ENCODE data around the gene ZFP28.

Gene ZFP28

DNA sequence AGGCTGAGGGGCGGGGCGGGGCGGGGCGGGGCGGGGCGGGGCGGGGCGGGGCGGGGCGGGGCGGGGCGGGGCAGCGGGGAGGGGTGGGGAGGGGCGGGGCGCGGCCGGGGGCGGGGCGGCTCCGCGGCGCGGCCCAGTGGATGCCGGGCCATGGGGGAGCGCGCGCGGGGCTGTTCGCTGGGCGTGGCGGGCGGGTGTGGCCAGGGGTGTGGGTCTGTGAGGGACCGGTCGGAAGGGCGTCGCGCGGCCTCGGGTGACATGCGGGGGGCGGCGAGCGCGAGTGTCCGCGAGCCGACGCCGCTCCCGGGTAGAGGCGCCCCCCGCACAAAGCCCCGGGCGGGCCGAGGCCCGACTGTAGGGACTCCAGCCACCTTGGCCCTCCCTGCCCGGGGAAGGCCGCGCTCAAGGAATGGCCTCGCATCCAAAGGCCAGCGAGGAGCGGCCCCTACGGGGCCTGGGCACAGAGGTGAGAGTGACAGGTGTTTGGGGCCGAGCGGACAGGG lies at the start of gene ZFP28:
Gene ZFP28 (plus strand): TSS at position 188 of the 503 bp plus-strand sequence. CDS start 71 bp downstream, at position 259.
- peak; percentile 91 for DNase-seq

DNA sequence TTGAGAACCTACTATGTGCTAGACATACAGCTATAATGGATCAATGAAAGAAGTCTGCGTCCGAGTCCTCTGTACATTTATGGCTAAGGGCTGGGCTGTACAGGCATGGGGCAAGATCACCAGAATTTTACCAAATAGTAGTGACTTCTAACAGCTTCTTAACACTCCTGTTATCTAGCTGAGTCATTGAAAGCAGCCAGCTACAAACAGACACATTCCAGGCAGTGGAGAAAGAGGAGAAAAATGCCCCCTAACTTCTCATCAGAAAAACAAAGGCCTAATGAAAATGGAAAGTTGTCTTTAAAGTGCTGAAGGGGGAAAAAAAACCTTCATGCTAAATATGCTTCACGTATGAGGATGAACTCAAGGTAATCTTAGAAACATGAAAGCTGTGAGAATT lies 47.3 kb upstream of the ZFP28 start:
- DNase-seq = no peak

DNA sequence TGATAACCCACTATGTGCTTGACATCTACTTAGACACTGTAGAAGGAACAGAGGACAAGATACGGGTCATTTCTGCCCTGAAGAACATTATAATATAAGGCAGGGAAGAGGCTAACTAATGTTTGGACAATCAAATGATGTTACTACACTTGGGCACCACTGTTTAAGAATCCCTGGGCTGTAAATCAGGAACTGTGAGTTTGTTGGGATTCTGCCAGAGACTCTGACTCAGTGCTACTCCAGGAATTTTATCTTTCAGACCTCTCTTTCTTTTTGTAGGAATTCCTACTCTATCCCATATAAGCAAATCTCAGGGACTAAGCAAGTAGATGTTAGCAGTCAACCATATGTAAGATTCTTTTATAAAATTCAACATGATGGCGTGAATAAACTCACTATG lies 34.2 kb upstream of the ZFP28 start:
- no peak for DNase-seq

DNA sequence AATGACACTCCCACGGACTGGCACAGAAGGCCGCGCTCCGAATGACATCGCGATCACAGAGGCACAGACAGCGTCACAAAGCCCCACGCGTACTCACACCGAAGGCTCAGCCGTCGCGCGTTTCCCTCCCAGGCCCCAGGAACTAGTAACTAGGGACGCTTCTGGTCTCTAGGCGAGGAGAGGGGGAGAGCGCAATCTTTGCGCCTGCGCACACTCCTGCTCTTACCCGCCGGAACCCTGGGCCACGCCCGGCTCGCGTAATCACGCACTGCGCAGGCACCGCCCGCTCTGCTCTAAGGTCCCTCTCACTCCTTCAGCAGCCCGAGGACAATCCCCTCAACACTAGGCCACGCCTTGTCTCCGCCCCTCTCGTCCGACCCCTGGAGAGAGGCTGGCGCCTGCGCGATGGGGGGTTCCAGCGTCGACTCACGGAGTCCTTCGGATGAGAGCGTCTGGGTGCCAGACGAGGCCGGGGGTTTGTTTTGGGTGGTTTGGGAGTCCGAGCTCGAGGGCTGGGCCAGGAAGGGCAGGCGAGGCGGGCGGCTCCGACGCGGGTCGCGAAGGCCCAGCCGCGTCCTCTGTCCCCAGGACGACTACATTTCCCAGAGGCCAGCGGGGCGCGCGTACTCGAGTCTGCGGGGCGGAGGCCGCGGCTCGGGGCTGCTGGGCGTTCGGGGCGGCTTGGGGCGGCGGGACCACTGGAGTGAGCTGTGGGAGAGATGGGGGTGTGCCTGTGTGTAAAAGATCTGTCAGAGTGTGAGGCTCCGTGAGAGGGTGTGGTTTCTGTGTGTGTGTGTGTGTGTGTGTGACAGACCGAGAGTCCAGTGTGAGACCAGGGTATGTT lies 31.1 kb upstream of the ZFP28 start, which contains the start of gene ZNF471:
Gene ZNF471 (plus strand): TSS at position 410 of the 844 bp plus-strand sequence. CDS start 3,717 bp downstream, outside the sequence.
- peak; percentile 89 for DNase-seq

DNA sequence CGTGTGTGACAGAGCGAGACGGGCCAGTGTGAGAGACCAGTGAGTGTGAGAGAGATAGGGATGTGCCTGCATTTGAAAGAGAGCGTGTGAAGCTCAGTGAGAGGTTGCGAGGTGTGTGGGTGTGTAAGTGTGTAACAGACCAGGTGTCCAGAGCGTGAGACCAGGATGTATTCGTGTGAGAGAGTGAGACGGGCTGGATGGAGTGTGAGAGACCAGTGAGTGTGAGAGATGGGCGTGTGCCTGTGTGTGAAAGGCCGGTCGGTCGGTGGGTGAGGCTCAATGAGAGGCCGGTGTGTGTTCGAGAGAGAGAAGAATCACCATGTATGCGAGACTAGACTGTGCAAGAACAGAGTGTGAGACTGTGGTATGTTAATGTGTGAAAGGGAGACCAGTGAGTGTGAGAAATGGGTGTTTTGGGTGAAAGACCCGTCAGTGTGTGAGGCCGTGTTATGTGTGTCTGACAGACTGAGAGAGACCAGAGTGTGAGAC lies 30.4 kb upstream of the ZFP28 start:
- no peak for DNase-seq

DNA sequence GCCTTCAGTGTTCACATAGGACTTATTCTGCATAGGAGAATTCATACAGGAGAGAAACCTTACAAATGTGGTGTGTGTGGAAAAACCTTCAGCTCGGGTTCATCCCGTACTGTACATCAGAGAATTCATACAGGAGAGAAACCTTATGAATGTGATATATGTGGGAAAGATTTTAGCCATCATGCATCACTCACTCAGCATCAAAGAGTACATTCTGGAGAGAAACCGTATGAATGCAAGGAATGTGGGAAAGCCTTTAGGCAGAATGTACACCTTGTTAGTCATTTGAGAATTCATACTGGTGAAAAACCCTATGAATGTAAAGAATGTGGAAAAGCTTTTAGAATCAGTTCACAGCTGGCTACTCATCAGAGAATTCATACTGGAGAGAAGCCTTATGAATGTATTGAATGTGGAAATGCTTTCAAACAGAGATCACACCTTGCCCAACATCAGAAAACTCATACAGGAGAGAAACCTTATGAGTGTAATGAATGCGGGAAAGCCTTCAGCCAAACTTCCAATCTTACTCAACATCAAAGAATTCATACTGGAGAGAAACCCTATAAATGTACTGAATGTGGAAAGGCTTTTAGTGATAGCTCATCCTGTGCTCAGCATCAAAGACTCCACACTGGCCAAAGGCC lies 13.4 kb upstream of the ZFP28 start:
- no peak for DNase-seq

DNA sequence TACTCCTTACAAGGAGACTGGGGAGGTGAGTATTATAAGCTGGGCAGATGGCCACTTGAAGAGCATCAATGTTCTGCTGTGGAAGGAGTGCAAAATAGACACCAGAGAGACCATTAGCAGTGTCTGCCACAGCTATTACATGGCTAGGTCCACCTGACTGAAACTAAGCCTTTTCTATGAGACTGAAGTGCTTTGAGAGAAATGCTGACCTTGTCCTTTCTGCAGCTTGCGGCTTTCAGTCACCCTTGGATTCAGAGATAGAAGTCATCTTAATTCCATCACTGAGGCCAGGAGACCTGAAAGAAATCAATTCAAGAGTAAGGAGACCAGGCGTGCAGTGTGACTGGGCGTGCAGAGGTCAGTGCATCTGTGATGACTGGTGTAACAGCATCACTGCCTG lies 1.3 kb upstream of the ZFP28 start:
- no peak for DNase-seq

DNA sequence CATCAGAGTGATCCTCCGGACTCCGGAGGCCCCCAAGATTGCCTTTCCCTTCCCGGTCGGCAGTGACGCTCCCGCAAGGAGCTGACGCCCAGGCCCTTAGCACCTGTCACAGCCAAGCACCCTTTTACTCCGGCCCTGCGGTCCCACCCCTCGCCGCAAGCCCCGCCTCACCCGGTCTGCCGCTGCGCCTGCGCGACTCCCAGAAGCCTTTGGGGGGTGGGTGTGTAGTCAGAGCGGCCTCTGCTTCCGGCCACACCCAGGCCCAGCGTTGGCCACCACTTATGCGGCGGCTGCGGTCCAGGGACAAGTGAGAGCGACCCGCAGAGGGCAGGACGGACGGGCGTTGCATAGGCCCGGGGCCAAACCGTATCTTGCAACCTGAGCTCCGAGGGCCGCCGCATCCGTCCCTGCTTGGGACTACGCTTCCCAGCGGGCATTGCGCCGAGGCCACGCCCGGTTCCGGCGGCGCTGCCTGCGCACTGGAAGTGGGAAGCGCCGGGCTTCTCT lies 441 bp upstream of the ZFP28 start:
- peak; percentile 97 for DNase-seq

DNA sequence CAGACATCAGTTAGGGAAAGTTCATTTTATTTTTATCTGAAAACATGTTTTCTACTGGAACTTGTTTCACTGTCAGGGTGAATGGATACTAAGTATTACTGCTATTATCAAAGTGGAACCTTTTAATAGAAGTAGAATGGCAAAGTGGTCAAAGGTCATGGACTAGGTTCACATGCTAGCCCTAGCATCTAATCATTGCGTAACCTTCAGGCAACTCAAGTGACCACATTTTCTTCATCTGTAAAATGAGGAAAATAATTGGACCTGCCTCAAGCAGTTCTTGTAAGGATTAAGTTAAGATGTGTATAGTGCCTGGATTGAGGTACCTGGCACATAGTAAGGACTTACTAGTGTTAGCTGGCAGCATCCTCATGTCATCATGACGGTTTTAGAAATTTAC lies 5.0 kb downstream of the ZFP28 start:
- DNase-seq = no peak

DNA sequence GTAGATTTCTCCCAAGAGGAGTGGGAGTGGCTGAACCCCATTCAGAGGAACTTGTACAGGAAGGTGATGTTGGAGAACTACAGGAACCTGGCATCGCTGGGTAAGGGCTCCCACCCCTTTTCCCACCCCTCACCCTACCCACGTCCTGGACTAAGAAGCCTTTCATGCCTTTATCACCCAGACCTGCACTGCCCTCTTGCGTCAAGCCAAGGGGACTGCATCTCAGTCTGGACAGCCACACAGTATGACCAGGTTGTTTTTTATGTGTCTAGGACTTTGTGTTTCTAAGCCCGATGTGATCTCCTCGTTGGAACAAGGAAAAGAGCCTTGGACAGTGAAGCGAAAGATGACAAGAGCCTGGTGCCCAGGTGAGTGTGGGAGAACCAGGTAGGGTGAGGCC lies 8.8 kb downstream of the ZFP28 start:
- DNase-seq = no peak

DNA sequence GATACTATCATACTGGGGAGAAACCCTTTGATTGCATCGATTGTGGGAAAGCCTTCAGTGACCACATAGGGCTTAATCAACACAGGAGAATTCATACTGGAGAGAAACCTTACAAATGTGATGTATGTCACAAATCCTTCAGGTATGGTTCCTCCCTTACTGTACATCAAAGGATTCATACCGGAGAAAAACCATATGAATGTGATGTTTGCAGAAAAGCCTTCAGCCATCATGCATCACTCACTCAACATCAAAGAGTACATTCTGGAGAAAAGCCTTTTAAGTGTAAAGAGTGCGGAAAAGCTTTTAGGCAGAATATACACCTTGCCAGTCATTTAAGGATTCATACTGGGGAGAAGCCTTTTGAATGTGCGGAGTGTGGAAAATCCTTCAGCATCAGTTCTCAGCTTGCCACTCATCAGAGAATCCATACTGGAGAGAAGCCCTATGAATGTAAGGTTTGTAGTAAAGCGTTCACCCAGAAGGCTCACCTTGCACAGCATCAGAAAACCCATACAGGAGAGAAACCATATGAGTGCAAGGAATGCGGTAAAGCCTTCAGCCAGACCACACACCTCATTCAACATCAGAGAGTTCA lies 15.6 kb downstream of the ZFP28 start:
- no peak for DNase-seq

DNA sequence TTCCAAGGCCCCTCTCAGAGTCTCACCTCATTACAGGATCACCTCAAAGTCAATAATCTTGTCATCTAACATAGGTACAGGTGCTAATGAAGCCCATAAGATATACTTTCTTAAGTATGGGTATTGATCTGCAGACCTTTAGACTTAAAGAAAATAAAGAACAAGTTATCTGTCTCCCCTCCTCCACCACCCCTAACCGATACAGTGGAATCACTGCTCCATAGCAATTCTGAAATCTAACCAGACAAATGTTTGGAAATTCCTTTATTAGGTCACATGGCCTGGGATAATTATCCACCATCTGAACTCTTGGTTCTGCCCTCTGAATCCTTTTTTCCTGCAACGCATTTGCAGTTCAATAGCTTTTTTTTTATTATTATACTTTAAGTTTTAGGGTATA lies 24.0 kb downstream of the ZFP28 start:
- DNase-seq = no peak

DNA sequence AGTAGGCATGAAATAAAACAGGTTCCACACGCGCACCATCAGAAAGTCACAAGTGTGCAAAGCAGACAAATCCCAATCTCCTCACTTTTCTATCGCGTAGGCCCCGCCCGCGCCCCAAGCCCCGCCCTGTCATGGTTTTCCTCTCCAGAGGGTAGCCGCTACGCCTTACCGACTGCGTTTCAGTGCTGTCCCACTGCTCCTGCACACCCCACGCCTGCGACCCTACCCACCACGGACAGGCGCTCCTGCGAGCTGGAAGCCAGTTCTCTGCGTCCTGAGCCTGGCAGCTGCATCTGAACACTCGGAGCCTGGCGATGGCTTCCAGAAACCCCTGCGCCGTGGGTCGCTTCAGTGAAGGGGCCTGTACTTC lies 28.1 kb downstream of the ZFP28 start:
- DNase-seq = peak; percentile 74

DNA sequence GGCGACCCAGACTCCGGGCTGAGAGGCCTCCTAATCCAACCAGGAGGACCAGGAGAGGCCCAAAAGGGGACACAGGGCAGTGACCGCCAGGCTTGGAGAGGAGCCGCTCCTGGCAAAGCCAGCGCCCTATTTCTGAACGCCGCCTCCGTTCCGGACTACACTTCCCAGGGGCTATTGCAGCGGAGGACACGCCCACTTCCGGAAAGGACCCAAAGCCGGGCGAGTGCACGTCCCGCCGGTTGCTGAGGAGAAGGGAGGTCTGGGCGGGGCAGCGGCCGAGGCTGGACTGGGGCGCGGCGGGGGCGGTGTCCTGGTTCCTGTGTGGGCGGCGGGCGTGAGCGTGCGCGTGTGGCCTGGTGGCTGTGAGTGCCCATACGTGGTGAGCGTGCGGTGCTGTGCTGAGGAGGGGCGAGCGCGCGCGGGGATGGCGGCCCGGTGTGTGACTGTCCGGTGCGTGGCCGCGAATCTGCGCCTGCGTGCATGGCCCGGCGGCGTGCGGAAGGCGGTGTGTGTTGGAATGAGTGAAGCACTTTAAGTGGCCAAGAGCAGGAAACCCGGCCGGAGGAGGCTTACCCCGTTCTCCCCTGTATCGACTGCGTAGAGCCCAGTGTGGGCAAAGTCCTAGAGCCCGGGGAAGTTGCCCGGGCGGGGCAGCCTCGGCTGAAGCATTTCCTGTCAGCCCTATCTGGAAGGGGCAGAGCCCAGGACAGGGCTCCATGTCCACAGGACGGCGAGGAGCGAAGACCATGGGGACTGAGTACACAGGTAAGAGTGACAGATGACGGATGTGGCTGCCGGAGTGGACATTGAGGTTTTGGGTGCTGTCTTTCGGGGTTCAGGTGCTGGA lies 28.7 kb downstream of the ZFP28 start, which contains the start of gene ZNF470:
Gene ZNF470 (plus strand): TSS at position 195 of the 847 bp plus-strand sequence. CDS start 2,844 bp downstream, outside the sequence.
- DNase-seq = peak; percentile 96

DNA sequence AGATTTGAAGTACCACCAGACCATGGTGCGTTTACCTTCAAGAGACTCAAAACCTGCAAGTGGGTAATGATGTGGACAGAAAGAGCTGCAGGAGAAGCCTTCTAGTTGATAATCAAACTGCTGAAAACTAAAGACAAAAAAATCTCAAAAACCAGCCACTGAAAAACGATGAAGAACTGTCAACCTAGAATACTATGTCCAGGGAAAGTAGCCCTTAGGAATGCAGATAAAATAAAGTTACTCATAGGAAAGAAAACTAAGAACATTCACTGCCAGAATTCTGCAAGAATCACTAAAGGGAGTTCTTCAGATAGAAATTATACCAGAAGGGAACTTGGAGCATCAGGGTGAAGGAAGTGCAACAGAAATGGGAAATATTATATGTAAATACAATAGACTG lies 33.8 kb downstream of the ZFP28 start:
- no peak for DNase-seq

DNA sequence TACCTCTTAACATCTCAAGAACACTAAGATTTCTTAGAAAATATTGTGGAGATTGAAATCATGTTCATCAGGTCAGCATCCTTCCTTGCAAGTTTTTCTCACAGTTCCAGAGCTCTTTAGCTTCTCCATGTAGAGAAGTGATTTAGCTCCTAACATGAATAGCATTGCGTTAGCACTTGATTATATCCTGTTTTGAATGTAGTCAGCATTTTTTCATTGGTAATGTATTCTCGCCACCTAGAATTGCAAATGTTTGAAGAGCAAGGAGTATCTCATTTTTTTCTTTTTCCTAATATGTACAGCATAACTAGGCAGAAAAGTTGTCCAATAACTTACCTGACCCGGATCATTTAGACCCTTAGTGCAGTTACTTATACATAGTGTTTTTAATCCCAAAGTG lies 35.2 kb downstream of the ZFP28 start:
- DNase-seq = no peak

DNA sequence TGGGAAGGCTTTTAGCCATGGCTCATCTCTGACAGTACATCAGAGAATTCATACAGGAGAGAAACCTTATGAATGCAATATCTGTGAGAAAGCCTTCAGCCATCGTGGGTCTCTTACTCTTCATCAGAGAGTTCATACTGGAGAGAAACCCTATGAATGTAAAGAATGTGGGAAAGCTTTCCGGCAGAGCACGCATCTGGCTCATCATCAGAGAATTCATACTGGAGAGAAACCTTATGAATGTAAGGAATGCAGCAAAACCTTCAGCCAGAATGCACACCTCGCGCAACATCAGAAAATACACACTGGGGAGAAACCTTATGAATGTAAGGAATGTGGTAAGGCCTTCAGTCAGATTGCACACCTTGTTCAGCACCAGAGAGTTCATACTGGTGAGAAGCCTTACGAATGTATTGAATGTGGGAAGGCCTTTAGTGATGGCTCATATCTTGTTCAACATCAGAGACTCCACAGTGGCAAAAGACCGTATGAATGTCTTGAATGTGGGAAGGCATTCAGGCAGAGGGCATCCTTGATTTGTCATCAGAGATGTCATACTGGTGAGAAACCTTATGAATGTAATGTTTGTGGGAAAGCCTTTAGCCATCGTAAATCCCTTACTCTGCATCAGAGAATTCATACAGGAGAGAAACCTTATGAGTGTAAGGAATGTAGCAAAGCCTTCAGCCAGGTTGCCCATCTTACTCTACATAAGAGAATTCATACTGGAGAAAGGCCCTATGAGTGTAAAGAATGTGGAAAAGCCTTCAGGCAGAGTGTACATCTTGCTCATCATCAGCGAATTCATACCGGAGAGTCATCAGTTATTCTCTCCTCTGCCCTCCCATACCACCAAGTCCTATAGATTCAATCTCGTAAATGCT lies 39.2 kb downstream of the ZFP28 start:
- no peak for DNase-seq

DNA sequence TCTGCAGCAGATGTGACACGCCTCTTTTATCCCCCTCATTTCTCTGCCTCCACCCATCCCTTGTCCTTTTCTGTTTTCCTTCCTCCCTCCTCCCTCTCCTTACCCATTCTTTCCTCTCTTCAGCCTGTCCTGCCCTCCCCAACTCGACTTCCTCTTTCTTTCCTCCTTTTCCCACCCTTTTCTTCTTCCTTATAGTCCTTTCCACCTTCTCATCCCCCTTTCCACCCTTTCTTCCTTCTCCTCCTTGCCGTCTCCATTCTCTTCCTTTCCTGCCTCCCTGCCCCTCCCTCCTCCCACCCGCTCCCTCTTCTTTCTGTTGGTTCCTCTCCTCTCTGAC lies 55.7 kb downstream of the ZFP28 start:
- no peak for DNase-seq

DNA sequence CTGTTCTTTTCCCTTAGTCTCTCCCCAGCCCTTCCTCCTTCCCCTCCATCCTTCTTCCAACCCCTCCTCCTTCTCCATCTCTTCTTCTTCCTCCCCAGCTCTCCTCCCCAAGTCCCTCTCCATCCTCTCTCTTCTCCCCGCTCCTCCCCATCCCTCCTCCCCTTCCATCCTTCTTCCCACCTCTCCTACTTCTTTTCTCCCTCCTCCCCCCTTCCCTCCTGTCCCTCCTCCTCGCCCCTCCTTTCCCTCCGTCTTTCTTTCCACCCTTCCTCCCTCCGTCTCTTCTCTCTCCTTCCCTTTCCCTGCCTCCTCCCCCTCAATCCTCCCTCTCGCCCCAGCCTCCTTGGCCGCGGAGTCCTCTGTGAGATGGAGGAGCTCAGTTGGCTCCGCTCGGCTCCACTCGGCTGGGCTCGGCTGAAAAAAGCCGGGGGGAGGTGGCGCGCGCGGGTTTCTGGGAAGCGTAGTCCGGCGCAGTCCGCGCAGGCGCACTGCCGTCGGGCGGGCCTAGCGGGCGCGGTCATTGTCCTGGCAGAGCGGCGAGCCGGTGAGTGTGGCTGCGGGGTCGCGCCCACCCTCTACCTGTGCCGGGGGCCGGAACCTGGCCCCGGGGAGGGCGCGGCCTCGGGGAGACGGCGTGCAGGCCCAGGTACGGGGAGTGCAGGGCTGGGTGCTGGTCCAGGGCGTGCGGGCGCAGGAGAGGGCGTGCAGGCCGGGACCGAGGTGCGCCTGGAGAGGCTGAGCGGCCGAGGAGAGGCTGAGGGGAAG lies 56.2 kb downstream of the ZFP28 start, which contains the start of gene ZNF71:
Gene ZNF71 (plus strand): TSS at position 520 of the 765 bp plus-strand sequence. CDS start 6,257 bp downstream, outside the sequence.
- DNase-seq = peak; percentile 94

DNA sequence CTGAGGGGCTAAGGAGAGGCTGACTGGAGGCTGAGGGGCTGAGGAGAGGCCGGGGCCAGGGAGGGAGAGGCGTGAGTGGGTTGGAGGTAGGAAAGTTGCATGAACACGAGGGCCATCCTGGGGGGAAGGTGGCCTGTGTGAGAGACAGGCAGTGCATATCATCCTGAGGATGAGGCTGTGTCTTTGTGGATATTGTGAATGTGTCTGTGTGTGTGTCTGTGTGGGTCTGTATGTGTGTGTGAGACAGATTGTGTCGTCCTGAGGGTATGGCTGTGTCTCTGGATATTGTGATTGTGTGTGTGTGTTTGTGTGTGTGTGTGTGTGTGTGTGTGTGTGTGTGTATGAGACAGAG lies 56.8 kb downstream of the ZFP28 start:
- DNase-seq = no peak
